Measurements from ENCODE around the gene ARMH4. TPM values are rescaled to one million over a fixed set of nuclear protein-coding genes. Genes with fewer than 3 reads are reported as not detected.

Gene ARMH4, protein sequence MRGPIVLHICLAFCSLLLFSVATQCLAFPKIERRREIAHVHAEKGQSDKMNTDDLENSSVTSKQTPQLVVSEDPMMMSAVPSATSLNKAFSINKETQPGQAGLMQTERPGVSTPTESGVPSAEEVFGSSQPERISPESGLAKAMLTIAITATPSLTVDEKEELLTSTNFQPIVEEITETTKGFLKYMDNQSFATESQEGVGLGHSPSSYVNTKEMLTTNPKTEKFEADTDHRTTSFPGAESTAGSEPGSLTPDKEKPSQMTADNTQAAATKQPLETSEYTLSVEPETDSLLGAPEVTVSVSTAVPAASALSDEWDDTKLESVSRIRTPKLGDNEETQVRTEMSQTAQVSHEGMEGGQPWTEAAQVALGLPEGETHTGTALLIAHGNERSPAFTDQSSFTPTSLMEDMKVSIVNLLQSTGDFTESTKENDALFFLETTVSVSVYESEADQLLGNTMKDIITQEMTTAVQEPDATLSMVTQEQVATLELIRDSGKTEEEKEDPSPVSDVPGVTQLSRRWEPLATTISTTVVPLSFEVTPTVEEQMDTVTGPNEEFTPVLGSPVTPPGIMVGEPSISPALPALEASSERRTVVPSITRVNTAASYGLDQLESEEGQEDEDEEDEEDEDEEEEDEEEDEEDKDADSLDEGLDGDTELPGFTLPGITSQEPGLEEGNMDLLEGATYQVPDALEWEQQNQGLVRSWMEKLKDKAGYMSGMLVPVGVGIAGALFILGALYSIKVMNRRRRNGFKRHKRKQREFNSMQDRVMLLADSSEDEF
- 0.66 and 1.9 TPM in 2 replicates for total RNA-seq

DNA sequence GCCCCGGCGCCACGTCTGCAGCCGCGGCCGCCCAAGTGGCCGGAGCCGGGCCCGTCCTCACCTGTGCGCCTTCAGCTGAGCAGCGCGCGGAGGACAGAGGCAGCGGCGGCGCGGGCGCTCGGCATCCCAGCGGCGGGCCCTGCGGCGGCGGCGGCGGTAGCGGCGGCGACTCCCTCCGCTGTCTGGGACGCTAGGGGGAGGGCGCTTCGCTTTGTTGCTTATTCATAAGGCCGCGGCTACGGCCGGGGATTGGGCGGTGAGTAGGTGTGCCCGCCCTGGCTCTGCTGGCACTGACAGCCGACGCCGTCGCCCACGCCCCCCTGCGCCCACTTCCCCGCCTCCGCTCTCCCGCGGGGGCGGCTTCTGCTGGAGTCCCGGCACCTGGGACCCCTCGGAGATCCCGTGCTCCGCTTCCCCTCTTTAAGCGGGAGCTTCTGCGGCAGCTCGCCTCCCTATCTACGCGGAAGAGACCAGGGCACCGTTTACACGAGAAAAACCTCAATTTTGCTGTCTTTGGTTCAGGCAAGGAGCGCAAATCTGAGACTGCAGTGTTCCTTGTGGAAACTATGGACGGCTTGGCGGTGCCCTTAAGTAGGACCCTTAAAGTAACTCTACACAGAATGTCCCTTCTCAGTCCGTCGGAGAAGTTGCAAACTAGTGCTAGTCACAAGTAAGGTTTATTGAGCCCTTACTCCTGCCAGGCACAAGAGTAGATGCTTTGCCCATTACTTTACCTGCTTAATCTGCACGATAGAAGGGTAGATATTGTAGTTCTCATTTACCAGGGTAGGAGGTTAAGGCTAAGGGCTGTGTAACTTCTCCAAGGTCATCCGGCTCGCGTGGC is at the start of gene ARMH4:
Gene ARMH4, minus strand, starts transcription at position 200 of the 844 bp plus-strand sequence. CDS start 12,855 bp downstream, outside the sequence.

DNA sequence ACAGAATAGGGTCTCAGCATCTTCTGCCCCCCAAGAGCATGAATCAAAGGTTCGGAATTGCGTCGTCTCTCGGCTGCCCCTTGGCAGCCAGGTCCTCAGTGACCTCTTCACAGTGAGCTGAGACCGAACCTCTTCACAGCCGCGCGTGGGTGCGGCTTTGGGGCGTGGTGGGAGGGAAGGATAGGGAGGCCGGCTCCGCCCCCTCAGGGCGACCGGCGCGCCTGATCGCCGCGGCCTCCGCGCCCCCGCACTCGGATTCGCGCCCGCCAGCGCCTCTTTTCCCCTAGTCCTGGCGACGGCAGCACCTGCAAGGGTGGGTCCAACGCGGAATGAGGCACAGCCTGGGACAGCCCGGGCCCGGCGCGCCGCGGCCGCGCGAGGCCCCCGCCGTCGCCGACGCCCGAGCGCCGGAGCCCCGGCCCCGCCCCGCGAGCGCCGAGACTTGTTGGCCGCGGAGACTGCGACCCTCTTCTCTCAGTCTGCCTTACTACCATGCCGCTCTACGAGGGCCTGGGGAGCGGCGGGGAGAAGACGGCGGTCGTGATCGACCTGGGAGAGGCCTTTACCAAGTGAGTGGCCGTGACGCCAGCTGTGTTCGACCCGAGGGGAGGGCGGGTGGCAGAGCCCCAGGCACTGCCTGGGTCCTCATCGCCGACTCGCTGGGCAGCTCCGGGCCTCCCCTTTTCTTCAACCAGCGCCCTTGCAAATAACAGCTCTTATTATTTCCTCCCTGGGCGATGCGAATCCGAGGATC is 47.9 kb upstream of the ARMH4 start, which contains the start of gene ACTR10:
Gene ACTR10, plus strand, starts transcription at position 424 of the 754 bp plus-strand sequence. Its CDS starts 69 bp downstream, at position 493.

Small RNA genes within 50 kb of the gene (small RNA-seq; reads per million reads assigned to genes)
- gene RN7SL598P (ENCODE audit: low replicate concordance) = not detected

Other genes starting within 250 kb of the ARMH4 start
- 40.3 and 48.2 TPM in 2 replicates for gene ACTR10, start 47.9 kb upstream of the ARMH4 start, total RNA-seq
- 112 and 142 TPM in 2 replicates for gene PSMA3, start 92.6 kb upstream of the ARMH4 start, total RNA-seq
- 6.7 and 10.3 TPM in 2 replicates for gene ARID4A, start 146.3 kb upstream of the ARMH4 start, total RNA-seq
- not detected in 2 replicates for gene TOMM20L, start 243.7 kb upstream of the ARMH4 start, total RNA-seq

Data from placental pericyte (primary cell).